HG02678 (cell line): ENCODE results near the gene GBX1.

Source experiments
- ATAC-seq: cut with Tn5 transposase; IDR thresholded peaks from one replicate; pipeline ENCODE4 v1.9.1; 2021; ENCODE audit warnings: mild to moderate bottlenecking, moderate library complexity; ENCODE audit not compliant: unreplicated experiment

Gene GBX1

GRCh38 chr7:151194188-151194587 is 26.7 kb upstream of the GBX1 start:
- no peak for ATAC-seq

- ATAC-seq, result no peak
Observed at GRCh38 chr7:151193203-151193978, 25.9 kb upstream of the GBX1 start.

GRCh38 chr7:151192002-151192539 is 24.6 kb upstream of the GBX1 start:
- no peak for ATAC-seq

- no peak for ATAC-seq
Observed at GRCh38 chr7:151191544-151191943, 24.1 kb upstream of the GBX1 start.

GRCh38 chr7:151189038-151189437 is 21.5 kb upstream of the GBX1 start:
- ATAC-seq, result no peak

- ATAC-seq, result no peak
Observed at GRCh38 chr7:151188252-151188542, 20.7 kb upstream of the GBX1 start.

GRCh38 chr7:151187409-151188251 is 20.1 kb upstream of the GBX1 start:
- ATAC-seq, result no peak

GRCh38 chr7:151186640-151187408 is 19.3 kb upstream of the GBX1 start, which contains the start of gene ASB10:
Gene ASB10 (minus strand): TSS chr7:151187250. CDS start chr7:151187130, 120 bp downstream.
- ATAC-seq, result no peak

- no peak for ATAC-seq
Observed at GRCh38 chr7:151185762-151186639, 18.5 kb upstream of the GBX1 start.

GRCh38 chr7:151181011-151181431 is 13.5 kb upstream of the GBX1 start:
- no peak for ATAC-seq

- no peak for ATAC-seq
Observed at GRCh38 chr7:151179946-151180345, 12.5 kb upstream of the GBX1 start.

GRCh38 chr7:151179287-151179860 is 11.9 kb upstream of the GBX1 start:
- ATAC-seq, result no peak

GRCh38 chr7:151178831-151179230 is 11.3 kb upstream of the GBX1 start:
- no peak for ATAC-seq

- no peak for ATAC-seq
Observed at GRCh38 chr7:151178236-151178635, 10.7 kb upstream of the GBX1 start.

- ATAC-seq, result no peak
Observed at GRCh38 chr7:151177310-151177709, 9.8 kb upstream of the GBX1 start.

- no peak for ATAC-seq
Observed at GRCh38 chr7:151176401-151176800, 8.9 kb upstream of the GBX1 start.

- ATAC-seq, result no peak
Observed at GRCh38 chr7:151175793-151176311, 8.4 kb upstream of the GBX1 start.

- ATAC-seq, result no peak
Observed at GRCh38 chr7:151175047-151175792, 7.7 kb upstream of the GBX1 start.
